GM12872 (cell line): ENCODE data around the gene NPY.

Experiments used
- CTCF ChIP-seq: IDR thresholded peaks from 3 replicates; pipeline ENCODE4 v1.5.1; 2011; ENCODE audit warnings: low read depth, mild to moderate bottlenecking, low read length, moderate library complexity; ENCODE audit not compliant: insufficient read depth

The NPY gene

GRCh38 chr7:24328894-24329293 lies 44.9 kb downstream of the NPY start:
- no peak for TF ChIP-seq CTCF

- no peak for TF ChIP-seq CTCF
These were observed 50.0 kb downstream of the NPY start for GRCh38 chr7:24334012-24334411.

GRCh38 chr7:24334627-24335026 lies 50.6 kb downstream of the NPY start:
- no peak for TF ChIP-seq CTCF

GRCh38 chr7:24336461-24336860 lies 52.5 kb downstream of the NPY start:
- TF ChIP-seq CTCF: no peak

- TF ChIP-seq CTCF: no peak
These were observed 53.2 kb downstream of the NPY start for GRCh38 chr7:24337180-24337579.

- no peak for TF ChIP-seq CTCF
These were observed 55.6 kb downstream of the NPY start for GRCh38 chr7:24339575-24339974.

- no peak for TF ChIP-seq CTCF
These were observed 56.7 kb downstream of the NPY start for GRCh38 chr7:24340727-24341126.
